HCT116 (cell line): Measurements from ENCODE around the gene ABTB2. TPM values are rescaled to one million over a fixed set of nuclear protein-coding genes. Genes with fewer than 3 reads are reported as not detected.

Experiments used
- ATAC-seq: fragments of 200-7000 bp; cut with Tn5 transposase; 2 replicates; pipeline ENCODE4 v1.9.1; 2020; ENCODE audit warnings: mild to moderate bottlenecking, moderate library complexity
- BruUV-seq: library from RNA; stranded (reverse); fragments of 400-500 nt; replicated peaks from 2 replicates; lab custom pipeline; 2021; lab: Mats Ljungman, UMichigan
- CTCF ChIA-PET: fragments of 300-600 bp; sonication (Branson Sonifier 250); formaldehyde crosslinking; loops from one replicate; lab custom pipeline; 2021; ENCODE audit warnings: antibody characterized with exemption; lab: Charles Lee
- POLR2A ChIA-PET: fragments of 300-600, 350-600 bp; sonication (Branson Sonifier 250); formaldehyde crosslinking; loops from one replicate; lab custom pipeline; 2021; ENCODE audit warnings: antibody characterized with exemption; lab: Charles Lee
- RAD21 ChIA-PET, 2 experiments: fragments of 300-600 bp; sonication (Branson Sonifier 250); formaldehyde crosslinking; loops; one replicate each; lab custom pipeline; 2023; ENCODE audit warnings: low total read pairs in 2 of 2; ENCODE audit not compliant: uncharacterized antibody in 2 of 2, unreplicated experiment in 2 of 2, low non-redundant PET in 1 of 2; lab: Charles Lee
- DNase-seq: peaks from one replicate; pipeline ENCODE4 v3.0.0-alpha.2; 2010; ENCODE audit warnings: low read depth, low spot score
- H2AFZ ChIP-seq: fragments of 200-600 bp; shearing (Covaris generic), sonication (generic); 2 replicates; pipeline ENCODE4 v1.6.1; 2017; ENCODE audit warnings: low read depth, mixed run types, mixed read lengths, antibody characterized with exemption, low read length; ENCODE audit not compliant: poor library complexity, severe bottlenecking
- H3K27ac ChIP-seq: 2 replicates; pipeline ENCODE4 v1.5.1; 2012; ENCODE audit warnings: low read depth, low read length
- H3K27me3 ChIP-seq: fragments of 200-600 bp; sonication (generic); 2 replicates; pipeline ENCODE4 v1.6.1; 2016; ENCODE audit warnings: mixed run types, low read length, mixed read lengths; ENCODE audit not compliant: insufficient read depth
- H3K36me3 ChIP-seq, 2 experiments: fragments of 200-500 bp in 1 of 2; fragments of 200-600 bp in 1 of 2; sonication (Bioruptor generic) in 1 of 2; sonication (generic) in 1 of 2; 2 replicates each; pipeline versions ENCODE4 v1.5.1 to v1.6.1; 2014 to 2016; ENCODE audit warnings: low read length in 2 of 2, inconsistent platforms in 1 of 2, mixed read lengths in 1 of 2, mixed run types in 1 of 2; ENCODE audit not compliant: insufficient read depth in 2 of 2, control insufficient read depth in 1 of 2
- H3K4me1 ChIP-seq, 2 experiments: fragments of 200-600 bp in 1 of 2; sonication (generic) in 1 of 2; 2 replicates each; pipeline versions ENCODE4 v1.5.1 to v1.6.1; 2012 to 2017; ENCODE audit warnings: low read length in 2 of 2, inconsistent platforms in 1 of 2, mild to moderate bottlenecking in 1 of 2, mixed read lengths in 1 of 2, mixed run types in 1 of 2, moderate library complexity in 1 of 2; ENCODE audit not compliant: insufficient read depth in 2 of 2, control insufficient read depth in 1 of 2
- H3K4me2 ChIP-seq: fragments of 200-600 bp; sonication (generic); 2 replicates; pipeline ENCODE4 v1.6.1; 2017; ENCODE audit warnings: mixed run types, low read length, mixed read lengths
- H3K4me3 ChIP-seq, 2 experiments: fragments of 200-600 bp in 1 of 2; sonication (generic) in 1 of 2; replicated peaks in 1 of 2; 2 replicates each; pipeline ENCODE4 v1.5.1; 2011 to 2016; ENCODE audit warnings: low read length in 2 of 2, control low read depth in 1 of 2, low read depth in 1 of 2, mild to moderate bottlenecking in 1 of 2, mixed read lengths in 1 of 2, mixed run types in 1 of 2
- H3K79me2 ChIP-seq: fragments of 200-600 bp; sonication (generic); 2 replicates; pipeline ENCODE4 v1.6.1; 2017; ENCODE audit warnings: mild to moderate bottlenecking, mixed run types, low read length, moderate library complexity, mixed read lengths; ENCODE audit not compliant: insufficient read depth
- H3K9ac ChIP-seq: fragments of 200-600 bp; sonication (generic); 2 replicates; pipeline ENCODE4 v1.6.1; 2016; ENCODE audit warnings: low read length, mixed read lengths
- H3K9me2 ChIP-seq: fragments of 200-600 bp; sonication (generic), shearing (Covaris generic); 2 replicates; pipeline ENCODE4 v1.6.1; 2017; ENCODE audit warnings: mixed run types, mild to moderate bottlenecking, moderate library complexity; ENCODE audit not compliant: insufficient read depth
- H3K9me3 ChIP-seq, 2 experiments: fragments of 200-500 bp in 1 of 2; fragments of 200-600 bp in 1 of 2; sonication (Bioruptor generic) in 1 of 2; sonication (generic) in 1 of 2; 2 replicates each; pipeline ENCODE4 v1.6.1; 2014 to 2017; ENCODE audit warnings: low read length in 2 of 2, mixed read lengths in 2 of 2, inconsistent platforms in 1 of 2, low read depth in 1 of 2, mild to moderate bottlenecking in 1 of 2, mixed run types in 1 of 2, moderate library complexity in 1 of 2; ENCODE audit not compliant: control insufficient read depth in 1 of 2, insufficient read depth in 1 of 2
- H4K20me1 ChIP-seq: fragments of 200-600 bp; sonication (generic), shearing (Covaris generic); 2 replicates; pipeline ENCODE4 v1.6.1; 2017; ENCODE audit warnings: mixed run types, mild to moderate bottlenecking, moderate library complexity; ENCODE audit not compliant: insufficient read depth
- CBX3 ChIP-seq: IDR thresholded peaks from 2 replicates; pipeline ENCODE4 v1.6.1; 2012; ENCODE audit warnings: low read depth
- EGR1 ChIP-seq: IDR thresholded peaks from 2 replicates; pipeline ENCODE4 v1.6.1; 2012; ENCODE audit warnings: low read depth
- ELF1 ChIP-seq: IDR thresholded peaks from 2 replicates; pipeline ENCODE4 v1.6.1; 2012; ENCODE audit warnings: low read depth, borderline replicate concordance
- EZH2 ChIP-seq: fragments of 200-600 bp; sonication (generic); IDR thresholded peaks from 2 replicates; pipeline ENCODE4 v1.6.1; 2017; ENCODE audit warnings: antibody characterized with exemption, mixed run types
- EZH2phosphoT487 ChIP-seq: fragments of 200-600 bp; IDR thresholded peaks from 2 replicates; pipeline ENCODE4 v1.6.1; 2018; ENCODE audit warnings: antibody characterized with exemption, borderline replicate concordance
- FOSL1 ChIP-seq: IDR thresholded peaks from 2 replicates; pipeline ENCODE4 v1.6.1; 2012; ENCODE audit warnings: low read depth
- JUND ChIP-seq: IDR thresholded peaks from 2 replicates; pipeline ENCODE4 v1.6.1; 2012
- POLR2A ChIP-seq: IDR thresholded peaks from 2 replicates; pipeline ENCODE4 v1.7.0; 2011; ENCODE audit warnings: borderline replicate concordance; ENCODE audit not compliant: insufficient read depth, insufficient read length; ENCODE audit errors: extremely low read depth
- POLR2AphosphoS5 ChIP-seq: IDR thresholded peaks from 2 replicates; pipeline ENCODE4 v1.6.1; 2011; ENCODE audit warnings: mild to moderate bottlenecking, low read depth, low read length, moderate library complexity
- RAD21 ChIP-seq: IDR thresholded peaks from 2 replicates; pipeline ENCODE4 v1.6.1; 2012; ENCODE audit warnings: low read depth, mild to moderate bottlenecking
- SIN3A ChIP-seq: IDR thresholded peaks from 2 replicates; pipeline ENCODE4 v1.6.1; 2012; ENCODE audit warnings: low read depth
- SP1 ChIP-seq: IDR thresholded peaks from 2 replicates; pipeline ENCODE4 v1.6.1; 2012; ENCODE audit warnings: low read depth
- SRF ChIP-seq: IDR thresholded peaks from 2 replicates; pipeline ENCODE4 v1.6.1; 2012; ENCODE audit warnings: low read depth
- YY1 ChIP-seq: IDR thresholded peaks from 2 replicates; pipeline ENCODE4 v1.6.1; 2011; ENCODE audit warnings: low read length, low read depth, moderate library complexity, mild to moderate bottlenecking; ENCODE audit not compliant: insufficient replicate concordance; ENCODE audit errors: extremely low read depth
- ZNF274 ChIP-seq: fragments of 200-500 bp; sonication (Bioruptor generic); IDR thresholded peaks from 2 replicates; pipeline ENCODE4 v1.6.1; 2014; ENCODE audit warnings: mild to moderate bottlenecking, low read depth, low read length, inconsistent platforms
- intact Hi-C: fragments of 100-400 bp; cut with micrococcal nuclease; formaldehyde crosslinking; loops from 2 replicates; pipeline ENCODE4 v1.10.0; 2022
- total RNA-seq: library from RNA; stranded (reverse); gene quantifications from one replicate; pipeline ENCODE4 v1.2.1, GENCODE V29; 2021; ENCODE audit not compliant: unreplicated experiment
- TF ChIP-seq, protein P1 (sequence below): IDR thresholded peaks from 2 replicates; pipeline ENCODE4 v1.6.1; 2011; ENCODE audit warnings: mild to moderate bottlenecking, low read length, moderate library complexity; ENCODE audit not compliant: insufficient replicate concordance; ENCODE audit errors: extremely low read depth
- TF ChIP-seq, protein P2 (sequence below): IDR thresholded peaks from 2 replicates; pipeline ENCODE4 v1.6.1; 2012; ENCODE audit warnings: low read depth
- TF ChIP-seq, protein P3 (sequence below): IDR thresholded peaks from 2 replicates; pipeline ENCODE4 v1.6.1; 2012

Gene ABTB2
- total RNA-seq, 1 experiment from 2014 or later: 6.8 TPM

DNA sequence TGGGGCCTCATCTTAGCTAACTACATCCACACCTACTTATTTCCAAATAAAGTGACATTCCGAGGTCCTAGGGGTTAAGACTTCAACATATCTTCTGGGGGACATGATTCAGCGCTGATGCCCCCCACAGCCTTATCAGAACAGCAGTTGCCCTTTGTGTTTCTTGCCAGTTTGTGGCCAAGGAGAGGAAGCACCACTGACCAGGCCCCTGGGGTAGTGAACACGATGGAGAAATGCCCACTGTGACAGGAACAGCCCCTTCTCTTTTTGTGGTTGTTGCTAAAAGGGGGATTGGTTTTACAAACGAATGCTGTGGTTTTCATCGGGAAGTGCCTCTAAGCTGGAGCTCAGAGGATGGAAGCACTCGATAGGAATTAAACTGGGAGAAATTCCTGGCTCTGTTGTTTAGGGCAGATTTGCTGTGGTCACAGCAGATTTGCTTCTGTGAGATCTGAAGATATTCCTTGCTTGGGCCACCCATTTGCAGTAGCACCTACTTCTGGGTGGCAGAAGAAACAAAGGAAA lies 88.8 kb downstream of the ABTB2 start:
- no TSS peak for BruUV-seq
- CTCF ChIA-PET: no interaction called here
- no peak for ATAC-seq

More for the DNA sequence above, 88.8 kb downstream of the ABTB2 start:
- Histone ChIP-seq H3K36me3 (no peaks in the 10 kb centered on the region), H3K27me3 (no peaks in the 10 kb centered on the region), H3K9me2 (no peaks in the 10 kb centered on the region), H3K4me2 (no peak overlapping the region), H4K20me1 (no peaks in the 10 kb centered on the region), H3K9me3 (no peaks in the 10 kb centered on the region), H3K79me2 (no peaks in the 10 kb centered on the region), H3K27ac (no peak overlapping the region), H2AFZ (no peak overlapping the region), H3K4me1 (peaks cover 12 to 20% of the 10 kb centered on the region in 2 experiments), H3K4me3 (no peak overlapping the region), H3K9ac (no peak overlapping the region)
- RAD21 ChIA-PET: no interaction called here
- no peak for DNase-seq
- intact Hi-C loops: no loop called here
- TF ChIP-seq CBX3 (no peak), JUND (no peak), ZNF274 (no peak), POLR2A (no peak), YY1 (no peak), SIN3A (no peak), EZH2 (no peak), FOSL1 (no peak), SRF (no peak), RAD21 (no peak), POLR2AphosphoS5 (no peak), EZH2phosphoT487 (no peak), SP1 (no peak), ELF1 (no peak), EGR1 (no peak)
- TF ChIP-seq, protein P1, sequence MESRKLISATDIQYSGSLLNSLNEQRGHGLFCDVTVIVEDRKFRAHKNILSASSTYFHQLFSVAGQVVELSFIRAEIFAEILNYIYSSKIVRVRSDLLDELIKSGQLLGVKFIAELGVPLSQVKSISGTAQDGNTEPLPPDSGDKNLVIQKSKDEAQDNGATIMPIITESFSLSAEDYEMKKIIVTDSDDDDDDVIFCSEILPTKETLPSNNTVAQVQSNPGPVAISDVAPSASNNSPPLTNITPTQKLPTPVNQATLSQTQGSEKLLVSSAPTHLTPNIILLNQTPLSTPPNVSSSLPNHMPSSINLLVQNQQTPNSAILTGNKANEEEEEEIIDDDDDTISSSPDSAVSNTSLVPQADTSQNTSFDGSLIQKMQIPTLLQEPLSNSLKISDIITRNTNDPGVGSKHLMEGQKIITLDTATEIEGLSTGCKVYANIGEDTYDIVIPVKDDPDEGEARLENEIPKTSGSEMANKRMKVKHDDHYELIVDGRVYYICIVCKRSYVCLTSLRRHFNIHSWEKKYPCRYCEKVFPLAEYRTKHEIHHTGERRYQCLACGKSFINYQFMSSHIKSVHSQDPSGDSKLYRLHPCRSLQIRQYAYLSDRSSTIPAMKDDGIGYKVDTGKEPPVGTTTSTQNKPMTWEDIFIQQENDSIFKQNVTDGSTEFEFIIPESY: no peak
- TF ChIP-seq, protein P2, sequence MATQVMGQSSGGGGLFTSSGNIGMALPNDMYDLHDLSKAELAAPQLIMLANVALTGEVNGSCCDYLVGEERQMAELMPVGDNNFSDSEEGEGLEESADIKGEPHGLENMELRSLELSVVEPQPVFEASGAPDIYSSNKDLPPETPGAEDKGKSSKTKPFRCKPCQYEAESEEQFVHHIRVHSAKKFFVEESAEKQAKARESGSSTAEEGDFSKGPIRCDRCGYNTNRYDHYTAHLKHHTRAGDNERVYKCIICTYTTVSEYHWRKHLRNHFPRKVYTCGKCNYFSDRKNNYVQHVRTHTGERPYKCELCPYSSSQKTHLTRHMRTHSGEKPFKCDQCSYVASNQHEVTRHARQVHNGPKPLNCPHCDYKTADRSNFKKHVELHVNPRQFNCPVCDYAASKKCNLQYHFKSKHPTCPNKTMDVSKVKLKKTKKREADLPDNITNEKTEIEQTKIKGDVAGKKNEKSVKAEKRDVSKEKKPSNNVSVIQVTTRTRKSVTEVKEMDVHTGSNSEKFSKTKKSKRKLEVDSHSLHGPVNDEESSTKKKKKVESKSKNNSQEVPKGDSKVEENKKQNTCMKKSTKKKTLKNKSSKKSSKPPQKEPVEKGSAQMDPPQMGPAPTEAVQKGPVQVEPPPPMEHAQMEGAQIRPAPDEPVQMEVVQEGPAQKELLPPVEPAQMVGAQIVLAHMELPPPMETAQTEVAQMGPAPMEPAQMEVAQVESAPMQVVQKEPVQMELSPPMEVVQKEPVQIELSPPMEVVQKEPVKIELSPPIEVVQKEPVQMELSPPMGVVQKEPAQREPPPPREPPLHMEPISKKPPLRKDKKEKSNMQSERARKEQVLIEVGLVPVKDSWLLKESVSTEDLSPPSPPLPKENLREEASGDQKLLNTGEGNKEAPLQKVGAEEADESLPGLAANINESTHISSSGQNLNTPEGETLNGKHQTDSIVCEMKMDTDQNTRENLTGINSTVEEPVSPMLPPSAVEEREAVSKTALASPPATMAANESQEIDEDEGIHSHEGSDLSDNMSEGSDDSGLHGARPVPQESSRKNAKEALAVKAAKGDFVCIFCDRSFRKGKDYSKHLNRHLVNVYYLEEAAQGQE: no peak
- TF ChIP-seq, protein P3, sequence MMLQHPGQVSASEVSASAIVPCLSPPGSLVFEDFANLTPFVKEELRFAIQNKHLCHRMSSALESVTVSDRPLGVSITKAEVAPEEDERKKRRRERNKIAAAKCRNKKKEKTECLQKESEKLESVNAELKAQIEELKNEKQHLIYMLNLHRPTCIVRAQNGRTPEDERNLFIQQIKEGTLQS: no peak
- POLR2A ChIA-PET: no interaction called here
